ENCODE data around the gene MTAP.
"Not testable (repeated sequence)": the region's sequence is repeated elsewhere in the genome, so short reads cannot be mapped to it uniquely, and the experiment has no call there.

Gene MTAP

DNA sequence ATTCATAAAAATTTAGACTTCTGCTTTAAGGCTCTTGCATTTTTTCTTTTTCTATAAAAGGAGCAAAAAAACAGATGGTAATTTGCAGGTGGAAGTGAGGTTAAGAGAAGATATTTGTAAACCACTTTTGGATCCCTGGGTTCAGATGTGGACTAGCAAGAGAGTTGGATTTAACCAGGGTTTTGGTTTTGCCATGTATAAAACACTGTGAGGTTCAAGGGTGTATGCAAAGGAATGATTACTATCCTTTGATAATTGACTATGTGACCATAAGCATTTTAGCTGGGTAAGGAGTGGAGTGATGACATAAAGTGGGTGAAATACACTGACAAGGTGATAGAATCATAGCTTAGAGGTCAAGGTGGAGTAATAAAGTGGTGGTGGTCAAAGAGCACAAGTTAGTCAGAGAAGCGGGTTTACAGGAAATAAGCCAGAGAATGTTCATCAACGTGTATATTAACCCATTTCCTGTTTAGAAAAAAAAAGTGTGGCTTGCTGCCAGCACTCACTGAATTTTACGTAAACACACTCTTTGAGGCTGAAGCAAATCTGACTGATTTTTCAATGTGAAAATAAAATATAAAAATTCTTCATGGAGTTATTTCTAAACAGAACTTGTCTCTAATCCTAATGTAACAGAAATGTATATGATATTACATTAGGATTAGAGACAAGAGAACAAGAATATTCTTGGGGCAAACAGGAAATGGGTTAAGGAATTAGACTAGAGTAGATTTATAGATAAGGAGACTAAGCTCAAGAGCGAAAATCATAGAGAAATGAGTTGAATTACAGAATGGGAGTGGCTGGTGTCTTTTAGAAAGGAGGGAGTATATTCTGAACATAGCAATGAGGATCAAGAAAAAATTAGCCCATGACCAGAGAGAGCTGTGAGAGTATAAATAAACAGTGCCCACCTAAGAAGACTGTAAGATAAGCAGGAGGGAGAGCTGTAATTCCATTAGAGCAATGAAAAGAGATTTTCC lies 117.2 kb downstream of the MTAP start:
- no peak for DNase-seq (ENCODE audit: low spot score)

DNA sequence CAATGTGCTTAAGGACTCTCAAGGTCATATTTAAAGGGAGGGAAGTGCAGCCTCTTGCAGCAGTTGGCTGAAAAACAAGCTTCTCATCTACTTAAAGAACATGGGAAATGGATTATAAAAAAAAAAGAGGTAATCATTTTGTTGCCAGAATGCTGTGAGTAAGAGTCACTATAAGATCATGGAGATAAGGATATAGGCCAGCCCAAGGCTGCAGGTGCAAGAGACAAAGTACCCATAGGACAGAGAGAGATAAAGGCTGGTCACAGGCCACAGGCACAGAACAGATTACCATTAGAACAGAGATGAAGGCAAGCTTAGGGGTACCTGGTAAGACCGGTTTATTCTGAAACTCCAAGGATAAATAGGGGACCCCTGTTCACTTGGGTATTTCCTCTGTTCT lies 121.3 kb downstream of the MTAP start:
- no peak for DNase-seq (ENCODE audit: low spot score)

DNA sequence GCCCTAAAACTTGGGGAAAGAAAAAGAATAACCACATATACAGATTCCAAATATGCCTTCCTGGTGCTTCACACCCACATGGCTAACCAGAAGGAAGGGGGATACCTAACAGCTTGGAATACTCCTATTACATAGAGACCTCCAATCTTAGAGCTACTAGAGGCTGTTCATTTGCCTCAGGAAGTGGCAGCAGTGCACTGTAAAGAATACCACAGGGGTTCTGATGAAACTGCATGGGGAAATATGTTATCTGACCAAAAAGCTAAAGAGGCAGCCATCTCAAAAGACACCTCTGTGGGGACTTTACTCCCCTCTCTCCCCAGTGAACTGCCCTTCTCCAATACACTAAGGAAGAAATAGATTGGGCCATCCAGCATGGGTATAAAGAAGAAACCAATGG lies 125.3 kb downstream of the MTAP start:
- DNase-seq (ENCODE audit: low spot score): no peak

DNA sequence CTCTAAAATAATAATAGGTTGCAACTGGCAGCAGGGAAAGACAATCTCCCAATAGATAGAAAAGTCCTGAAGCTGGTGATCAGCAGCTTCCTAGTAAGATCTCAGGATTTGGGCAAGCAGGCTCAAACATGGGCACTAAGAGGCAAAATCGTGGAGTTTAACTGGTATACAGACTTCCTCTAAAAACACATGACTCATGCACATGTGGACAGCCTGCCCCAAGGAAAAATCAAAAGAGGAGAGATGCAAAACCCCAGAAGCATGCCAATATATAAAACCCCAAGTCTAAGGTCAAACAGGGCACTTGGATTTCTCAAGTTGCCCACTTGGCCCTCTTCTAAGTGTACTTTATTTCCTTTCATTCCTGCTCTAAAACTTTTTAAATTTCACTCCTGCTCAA lies 129.0 kb downstream of the MTAP start:
- no peak for DNase-seq (ENCODE audit: low spot score)

DNA sequence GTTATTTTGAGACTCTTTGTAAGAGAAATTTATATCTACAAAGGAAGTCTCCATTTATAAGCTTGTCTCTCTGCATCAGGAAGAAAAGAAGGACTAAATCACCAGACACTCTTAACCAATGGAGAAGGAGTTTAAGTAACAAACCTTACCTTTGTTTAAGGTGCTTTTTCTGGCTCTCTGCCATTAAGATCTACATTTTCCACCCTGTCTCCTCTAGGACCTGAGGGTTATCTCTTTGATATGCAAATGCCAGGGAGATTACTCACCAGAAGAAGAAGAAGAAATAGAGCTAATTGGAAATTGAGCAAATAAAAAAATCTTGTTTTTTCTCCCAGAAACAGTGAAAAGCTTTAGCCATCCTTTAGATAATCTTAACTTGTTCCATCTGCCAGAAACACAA lies 130.8 kb downstream of the MTAP start:
- DNase-seq (ENCODE audit: low spot score): no peak

DNA sequence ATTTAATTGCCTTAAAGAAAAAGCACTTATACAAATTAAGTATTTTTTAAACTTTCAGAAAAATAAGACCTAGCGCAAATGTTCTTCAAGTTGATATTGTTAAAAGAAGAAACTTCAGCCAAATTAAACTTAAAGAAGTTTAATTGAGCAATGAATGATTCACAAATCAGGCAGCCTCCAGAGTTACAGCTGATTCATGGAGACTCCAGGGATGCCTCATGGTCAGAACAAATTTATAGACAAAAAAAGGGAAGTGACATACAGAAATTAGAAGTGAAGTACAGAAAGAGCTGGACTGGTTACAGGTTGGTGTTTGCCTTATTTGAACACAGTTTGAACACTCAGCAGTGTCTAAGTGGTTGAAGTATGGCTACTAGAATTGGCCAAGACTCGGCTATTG lies 131.4 kb downstream of the MTAP start:
- DNase-seq (ENCODE audit: low spot score): no peak

DNA sequence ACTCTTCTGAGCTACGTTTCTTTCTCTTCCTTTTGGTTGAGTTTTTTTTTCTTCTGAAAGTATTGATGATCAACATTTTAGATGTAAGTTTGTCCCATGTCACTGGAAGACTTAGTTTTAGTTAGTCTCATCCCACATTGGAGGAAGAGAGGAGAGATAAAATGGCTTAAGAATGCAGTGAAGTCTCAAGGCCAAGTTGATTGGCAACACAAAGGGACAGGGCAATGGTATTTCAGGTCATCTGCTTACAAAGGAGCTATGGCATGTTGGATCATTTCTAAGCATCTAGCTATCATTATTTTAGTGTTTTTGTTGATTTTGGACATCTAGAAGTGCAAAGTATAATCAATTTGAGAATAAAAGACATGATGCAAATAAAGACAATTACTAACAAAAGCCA lies 133.2 kb downstream of the MTAP start:
- DNase-seq (ENCODE audit: low spot score): no peak

DNA sequence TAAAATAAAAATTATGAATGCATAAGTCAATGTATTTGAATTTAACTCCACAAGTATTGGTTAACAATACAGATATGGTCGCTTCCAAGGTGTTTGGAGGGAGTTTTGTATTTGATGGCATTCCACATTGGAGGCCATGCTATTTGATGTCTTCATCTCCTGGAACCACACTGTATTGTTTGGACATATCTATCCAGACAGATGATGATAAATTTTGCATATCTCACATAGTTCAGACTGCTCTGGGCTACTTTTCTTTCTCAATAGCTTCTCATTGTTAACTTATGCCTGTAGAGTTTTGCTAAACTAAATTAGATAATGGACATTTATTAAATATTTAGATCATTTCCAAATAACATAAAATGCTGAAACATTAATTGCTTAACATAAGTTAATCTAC lies 133.7 kb downstream of the MTAP start:
- no peak for DNase-seq (ENCODE audit: low spot score)

DNA sequence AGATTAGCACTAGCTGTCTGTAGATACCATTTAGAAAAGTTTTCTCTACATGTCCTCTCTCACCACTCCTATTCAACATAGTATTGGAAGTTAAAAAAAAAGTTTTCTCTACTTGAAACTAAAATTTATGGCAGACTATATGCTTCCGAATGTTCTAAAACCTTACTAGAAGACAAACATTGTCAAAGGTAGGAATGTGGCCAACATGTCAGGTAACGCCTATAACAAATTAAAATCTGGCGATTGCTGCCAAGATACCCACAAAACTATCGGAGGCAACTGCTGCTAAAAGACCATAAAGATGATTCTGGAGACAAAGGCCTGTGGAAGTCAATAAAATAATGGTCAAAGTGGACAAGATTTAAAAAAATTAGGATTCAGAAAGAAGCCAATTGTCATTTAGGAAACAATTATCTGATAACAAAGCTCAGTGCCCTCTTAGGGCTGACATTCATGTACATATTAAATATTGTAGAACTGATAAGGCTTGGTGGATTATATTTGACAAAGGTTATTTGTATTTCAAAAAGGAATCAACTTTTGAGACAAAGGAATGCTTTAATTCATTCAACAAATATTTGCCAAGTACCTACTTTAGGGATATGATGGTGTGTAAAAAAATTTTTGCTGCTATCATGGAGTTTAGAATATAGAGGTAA lies 139.0 kb downstream of the MTAP start:
- no peak for DNase-seq (ENCODE audit: low spot score)

DNA sequence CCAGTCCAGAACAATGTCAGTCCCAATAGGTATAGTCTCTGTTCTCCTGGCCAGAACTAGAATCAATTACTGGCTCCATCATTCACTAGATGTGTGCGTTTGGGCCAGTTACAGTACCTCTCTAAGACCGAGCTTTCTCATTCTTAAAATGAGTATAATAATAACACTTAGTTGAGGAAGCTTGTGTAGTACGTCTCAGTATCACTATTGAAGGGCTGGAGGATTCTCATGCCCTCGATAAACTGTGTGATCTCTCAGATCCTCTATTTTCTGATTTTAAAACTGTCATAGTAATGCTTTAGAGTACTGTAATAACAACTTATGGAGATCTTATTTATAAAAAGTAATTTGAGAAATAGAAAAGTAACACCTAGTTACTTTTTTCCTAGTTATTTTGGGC lies 141.0 kb downstream of the MTAP start:
- DNase-seq (ENCODE audit: low spot score): no peak

DNA sequence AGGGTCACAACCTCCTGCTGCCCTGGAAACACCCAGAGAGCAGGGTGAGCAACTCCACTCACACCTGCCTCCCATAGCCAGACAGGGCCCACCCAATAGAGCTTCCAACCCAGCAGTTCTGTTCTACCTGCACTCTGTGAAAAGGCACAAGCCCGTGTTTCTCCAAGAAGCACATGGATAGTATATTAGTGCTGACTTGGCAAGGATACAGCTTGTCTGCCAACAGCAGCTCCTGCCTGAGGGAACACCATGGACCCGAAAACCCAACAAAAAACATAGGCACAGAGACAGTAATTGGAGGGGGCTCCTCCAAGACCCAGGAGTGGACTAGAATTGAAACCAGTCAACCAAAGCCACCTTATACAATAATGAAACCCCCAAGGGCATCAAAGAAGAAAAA lies 143.2 kb downstream of the MTAP start:
- DNase-seq (ENCODE audit: low spot score): no peak

DNA sequence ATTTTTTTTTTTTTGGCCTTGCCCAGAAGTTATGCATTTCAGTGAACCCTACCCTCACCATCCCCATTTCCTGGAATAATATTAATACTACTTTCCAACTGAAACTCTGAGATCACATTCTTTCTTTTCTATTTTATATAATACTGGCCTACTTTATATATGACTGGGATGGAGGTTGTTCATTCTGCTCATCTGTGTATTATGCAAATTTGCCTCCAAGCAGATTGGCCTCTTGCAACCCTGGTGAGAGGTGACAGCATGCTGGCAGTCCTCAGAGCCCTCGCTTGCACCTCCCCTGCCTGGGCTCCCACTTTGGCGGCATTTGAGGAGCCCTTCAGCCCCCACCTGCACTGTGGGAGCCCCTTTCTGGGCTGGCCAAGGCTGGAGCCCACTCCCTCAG lies 156.4 kb downstream of the MTAP start:
- no peak for DNase-seq (ENCODE audit: low spot score)

DNA sequence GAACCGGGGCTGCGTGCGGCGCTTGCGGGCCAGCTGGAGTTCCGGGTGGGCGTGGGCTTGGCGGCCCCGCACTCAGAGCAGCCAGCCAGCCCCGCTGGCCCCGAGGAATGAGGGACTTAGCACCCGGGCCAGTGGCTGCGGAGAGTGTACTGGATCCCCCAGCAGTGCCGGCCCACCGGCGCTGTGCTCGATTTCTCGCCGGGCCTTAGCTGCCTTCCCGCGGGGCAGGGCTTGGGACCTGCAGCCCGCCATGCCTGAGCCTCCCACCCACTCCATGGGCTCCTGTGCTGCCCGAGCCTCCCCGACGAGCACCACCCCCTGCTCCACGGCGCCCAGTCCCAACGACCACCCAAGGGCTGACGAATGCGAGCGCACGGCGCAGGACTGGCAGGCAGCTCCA lies 156.8 kb downstream of the MTAP start:
- not testable (repeated sequence) for DNase-seq (ENCODE audit: low spot score)

DNA sequence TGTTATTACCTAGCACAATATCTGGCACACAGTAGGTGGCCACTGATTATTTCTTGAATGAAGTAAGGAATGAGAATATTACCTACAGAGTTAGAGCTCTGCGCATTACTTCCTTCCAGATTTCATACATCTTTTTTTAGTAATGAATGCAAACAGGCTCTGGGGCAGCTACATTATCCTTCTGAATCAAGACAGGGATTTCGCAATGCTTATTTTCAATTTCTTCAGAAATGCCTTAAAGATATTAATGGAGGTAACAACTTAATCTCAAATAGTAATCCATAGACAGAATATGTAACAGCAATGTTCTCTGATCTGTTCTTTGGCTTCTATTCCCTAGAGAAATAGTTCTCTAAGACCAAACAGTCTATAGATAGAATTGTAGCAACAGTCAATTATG lies 159.1 kb downstream of the MTAP start:
- DNase-seq (ENCODE audit: low spot score): no peak

DNA sequence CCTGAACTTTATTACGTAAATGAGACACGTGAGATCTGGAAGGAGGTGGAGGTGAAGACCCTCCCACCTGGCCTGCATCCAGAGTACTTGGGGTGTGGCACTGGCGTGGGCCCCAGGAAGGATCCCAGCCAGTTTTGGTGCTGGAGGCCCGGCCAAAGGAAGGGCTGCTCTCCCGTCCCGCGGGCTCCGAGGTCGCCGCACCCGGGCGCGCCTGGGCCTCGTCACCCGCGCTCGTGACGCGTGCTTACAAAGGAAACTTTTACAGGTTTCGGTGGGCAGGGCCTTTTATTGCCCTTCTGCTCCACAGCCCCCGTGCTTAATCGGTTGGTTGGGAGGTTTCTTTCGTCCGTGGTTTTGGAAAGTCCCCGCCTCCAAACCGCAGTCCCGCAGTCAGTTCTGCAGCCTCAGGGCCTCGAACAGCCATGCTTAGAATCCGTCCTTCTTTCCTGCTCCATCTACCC lies 162.5 kb downstream of the MTAP start:
- DNase-seq (ENCODE audit: low spot score): peak; percentile 48

DNA sequence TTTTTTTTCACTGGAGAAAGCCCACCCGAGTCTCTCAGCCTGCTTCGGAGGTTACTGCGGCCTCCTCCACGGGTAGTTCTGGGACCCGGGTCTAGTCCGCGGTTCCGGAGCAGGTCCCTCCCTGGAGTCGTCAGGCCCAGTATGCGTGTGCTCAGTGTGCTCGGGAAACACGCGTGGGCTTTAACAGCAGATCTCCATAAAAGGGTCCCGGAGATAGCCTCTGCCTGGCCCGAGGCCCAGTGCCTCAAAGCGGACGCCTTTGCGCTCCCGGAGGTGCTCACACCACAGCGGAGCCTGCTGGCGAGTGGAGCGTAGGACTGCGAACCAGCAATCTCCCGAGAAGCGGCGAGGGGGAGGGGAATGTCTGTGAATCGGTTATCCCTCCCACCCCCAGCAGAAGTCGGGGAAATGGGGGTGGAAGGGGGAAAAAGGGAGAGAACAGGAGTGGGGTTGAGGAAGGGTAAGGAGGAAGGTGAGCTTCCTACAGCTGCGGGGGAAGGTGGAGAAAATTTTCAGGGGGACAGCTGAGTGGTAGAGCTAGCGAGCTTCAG lies 163.0 kb downstream of the MTAP start:
- peak; percentile 87 for DNase-seq (ENCODE audit: low spot score)

DNA sequence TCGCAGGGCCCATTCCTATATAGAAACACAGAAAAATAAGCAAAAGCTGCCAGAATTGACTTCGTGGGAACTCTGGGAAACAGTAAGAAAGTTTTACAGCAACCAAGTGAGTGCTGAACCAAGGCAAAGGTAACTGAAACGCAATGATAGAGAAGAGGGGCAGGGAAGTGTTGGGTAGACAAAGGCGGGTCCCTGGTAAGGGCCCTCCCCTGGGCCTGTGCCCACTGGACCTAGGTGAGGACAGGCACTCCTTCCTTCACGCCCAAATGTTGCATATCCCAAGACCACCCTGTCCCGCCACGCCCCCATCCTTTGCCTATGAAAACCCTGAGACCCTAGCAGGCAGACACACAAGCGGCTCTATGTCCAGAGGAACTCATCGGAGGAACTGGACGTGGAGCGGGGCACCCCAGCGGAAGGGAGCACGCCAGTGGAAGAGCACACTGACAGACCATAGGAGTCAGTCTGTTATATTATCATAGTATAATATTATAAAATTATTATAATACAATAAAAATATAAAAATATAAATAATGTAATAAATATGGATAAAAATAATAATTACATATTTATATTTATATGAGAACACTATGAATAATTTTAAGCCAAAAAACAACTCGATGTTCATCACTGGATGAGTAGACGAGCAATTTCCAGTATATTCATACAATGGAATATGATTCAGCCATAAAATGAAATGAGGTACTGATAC lies 163.9 kb downstream of the MTAP start:
- DNase-seq (ENCODE audit: low spot score): no peak

DNA sequence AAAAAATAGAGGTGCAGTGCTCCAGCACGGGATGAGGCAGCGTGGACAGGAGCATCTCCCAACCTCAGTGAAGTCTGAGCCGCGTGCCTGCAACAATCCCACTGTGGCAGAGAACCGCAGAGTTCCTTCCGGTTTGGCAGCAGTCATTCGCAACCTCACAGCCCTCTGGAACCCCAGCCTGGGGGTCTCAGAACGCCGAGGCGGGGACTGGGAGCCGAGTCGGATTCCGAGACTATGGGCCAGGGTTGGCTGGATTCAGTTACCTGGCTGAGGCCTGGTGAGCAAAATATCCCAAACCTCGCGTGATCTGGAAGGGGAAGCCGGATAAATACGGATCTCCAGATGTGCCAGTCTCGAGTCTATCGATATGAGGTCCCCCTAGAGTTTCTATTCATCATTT lies 164.7 kb downstream of the MTAP start:
- DNase-seq (ENCODE audit: low spot score): no peak

DNA sequence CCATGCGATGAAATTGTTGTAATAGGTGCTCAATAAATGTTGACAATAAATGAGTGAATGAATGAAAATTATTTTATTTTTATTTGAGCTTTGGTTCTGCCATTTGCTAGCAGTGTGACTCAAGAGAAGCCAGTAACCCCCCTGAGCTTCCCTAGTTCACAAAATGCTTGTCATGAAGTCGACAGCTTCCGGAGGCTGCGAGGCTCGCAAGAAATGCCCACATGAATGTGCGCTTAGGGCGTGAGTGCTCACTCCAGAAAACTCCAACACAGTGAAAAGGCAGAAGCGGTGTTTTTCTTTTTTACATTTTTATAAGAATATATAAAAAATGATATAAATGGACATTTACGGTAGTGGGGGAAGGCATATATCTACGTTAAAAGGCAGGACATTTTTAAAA lies 165.3 kb downstream of the MTAP start:
- DNase-seq (ENCODE audit: low spot score): no peak

DNA sequence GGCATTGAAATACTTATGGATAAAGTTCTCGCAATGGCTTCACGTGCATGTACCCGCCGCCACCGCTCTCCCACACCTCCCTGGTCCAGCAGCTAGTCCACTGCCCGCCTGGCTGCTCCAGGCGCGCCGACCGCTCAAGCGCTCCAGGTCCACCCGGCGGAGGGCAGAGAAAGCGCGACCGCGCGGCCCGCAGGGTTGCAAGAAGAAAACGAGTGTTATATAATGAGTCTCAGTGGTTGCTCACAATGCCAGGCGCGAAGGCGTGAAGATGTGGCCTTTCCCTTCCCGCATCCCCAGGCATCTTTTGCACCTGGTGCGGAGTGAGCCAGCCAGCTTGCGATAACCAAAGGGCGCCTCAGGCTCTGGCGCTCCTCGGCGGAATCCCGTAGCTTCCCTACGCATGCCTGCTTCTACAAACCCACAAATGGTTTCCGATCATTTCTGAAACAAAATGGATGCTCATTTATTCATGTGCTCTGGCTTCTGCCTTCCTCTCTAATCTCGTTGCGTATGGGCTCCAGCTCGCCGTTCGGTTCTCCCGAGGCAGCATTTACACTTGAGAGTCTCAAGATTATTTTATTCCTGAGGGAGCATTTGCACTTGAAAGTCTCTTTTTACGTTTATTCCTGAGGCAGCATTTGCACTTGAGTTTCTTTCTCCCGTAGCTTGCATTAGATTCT lies 166.0 kb downstream of the MTAP start:
- no peak for DNase-seq (ENCODE audit: low spot score)

DNA sequence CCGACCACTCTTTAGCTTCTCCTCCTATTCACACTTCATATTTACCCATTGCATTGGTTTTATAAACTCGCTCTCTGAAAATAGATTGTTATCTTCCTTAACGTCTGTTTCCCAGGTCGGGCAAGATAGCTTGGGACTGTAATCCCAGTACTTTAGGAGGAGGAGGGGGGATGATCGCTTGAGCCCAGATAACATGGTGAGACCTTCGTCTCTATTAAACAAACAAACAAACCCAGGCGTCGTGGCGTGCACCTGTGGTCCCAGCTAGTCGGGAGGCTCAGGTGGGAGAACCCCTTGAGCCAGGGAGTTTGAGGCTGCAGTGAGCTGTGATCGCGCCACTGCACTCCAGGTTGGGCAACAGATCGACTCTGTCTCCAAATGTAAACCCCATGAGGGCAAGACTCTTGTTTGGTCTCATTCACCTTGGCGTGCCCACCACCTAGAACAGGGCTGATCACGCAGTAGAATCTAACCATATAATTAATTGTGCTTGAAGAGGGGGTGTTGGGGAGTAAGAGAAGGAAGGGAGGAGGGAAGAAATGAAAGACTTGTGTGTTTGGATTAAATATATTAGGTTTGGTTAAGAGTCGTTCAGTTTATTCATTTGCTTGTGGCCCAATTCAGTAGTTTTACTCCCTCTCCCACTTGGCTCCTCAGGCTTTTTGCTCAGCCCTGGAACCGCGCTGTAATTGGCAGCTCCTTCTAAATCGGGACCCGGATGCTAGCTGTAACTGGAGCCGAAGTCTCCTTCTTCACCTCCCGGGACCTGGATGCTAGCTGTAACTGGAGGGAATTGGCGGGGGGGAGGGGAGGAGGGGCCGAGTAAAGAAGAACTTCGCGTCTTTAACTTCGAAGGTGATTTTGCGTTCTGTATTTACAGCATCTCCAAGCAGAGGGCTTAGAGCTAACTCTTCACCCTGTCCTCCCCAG lies 166.8 kb downstream of the MTAP start:
- DNase-seq (ENCODE audit: low spot score): no peak
